KBM-7 (cell line): Measurements from ENCODE around the gene CHIC2.
"Not testable (repeated sequence)": the region's sequence is repeated elsewhere in the genome, so short reads cannot be mapped to it uniquely, and the experiment has no call there.

Experiments used
- DNase-seq: peaks from one replicate; pipeline ENCODE4 v3.0.0-alpha.2; 2015
- in situ Hi-C: fragments of 300-500 bp; cut with MboI; formaldehyde crosslinking; loops from 2 replicates; pipeline ENCODE4 v1.14.3; 2020; ENCODE audit warnings: low sequenced_read_pairs, low pct_unique_long_range_greater_than_20kb, mixed read lengths

The CHIC2 gene

GRCh38 chr4:54063737-54064316, 578 bp downstream of the CHIC2 start:
- DNase-seq = peak; percentile 60
- in situ Hi-C loops = no loop called here

GRCh38 chr4:54063229-54063628, 1.2 kb downstream of the CHIC2 start:
- in situ Hi-C loops = no loop called here
- peak; percentile 21 for DNase-seq

GRCh38 chr4:54062392-54062791, 2.0 kb downstream of the CHIC2 start:
- in situ Hi-C loops = no loop called here
- no peak for DNase-seq

- in situ Hi-C loops = no loop called here
- DNase-seq = no peak
These were observed 2.5 kb downstream of the CHIC2 start for GRCh38 chr4:54061873-54062272.

GRCh38 chr4:54061067-54061466, 3.3 kb downstream of the CHIC2 start:
- DNase-seq = no peak
- in situ Hi-C loops = no loop called here

- DNase-seq = no peak
- in situ Hi-C loops = no loop called here
These were observed 4.3 kb downstream of the CHIC2 start for GRCh38 chr4:54060116-54060515.

GRCh38 chr4:54058171-54058570, 6.2 kb downstream of the CHIC2 start:
- no peak for DNase-seq

GRCh38 chr4:54056360-54056759, 8.0 kb downstream of the CHIC2 start:
- DNase-seq = no peak
- in situ Hi-C loops = no loop called here

More at GRCh38 chr4:54058171-54058570, 6.2 kb downstream of the CHIC2 start:
- in situ Hi-C loops = no loop called here

- in situ Hi-C loops = no loop called here
- no peak for DNase-seq
These were observed 8.9 kb downstream of the CHIC2 start for GRCh38 chr4:54055494-54055893.

- DNase-seq = no peak
- in situ Hi-C loops = no loop called here
These were observed 9.9 kb downstream of the CHIC2 start for GRCh38 chr4:54054501-54054900.

GRCh38 chr4:54053322-54053721, 11.1 kb downstream of the CHIC2 start:
- DNase-seq, in situ Hi-C loops: not testable (repeated sequence)

- DNase-seq = no peak
- in situ Hi-C loops = no loop called here
These were observed 14.0 kb downstream of the CHIC2 start for GRCh38 chr4:54050214-54050904.

GRCh38 chr4:54043630-54044029, 20.8 kb downstream of the CHIC2 start:
- in situ Hi-C loops = not testable (repeated sequence)

GRCh38 chr4:54041933-54042332, 22.5 kb downstream of the CHIC2 start:
- no peak for DNase-seq
- in situ Hi-C loops = no loop called here

More at GRCh38 chr4:54043630-54044029, 20.8 kb downstream of the CHIC2 start:
- DNase-seq = not testable (repeated sequence)

- DNase-seq = no peak
- in situ Hi-C loops = no loop called here
These were observed 23.3 kb downstream of the CHIC2 start for GRCh38 chr4:54041100-54041499.

- in situ Hi-C loops = no loop called here
- DNase-seq = no peak
These were observed 26.3 kb downstream of the CHIC2 start for GRCh38 chr4:54038056-54038455.

- no peak for DNase-seq
- in situ Hi-C loops = no loop called here
These were observed 28.2 kb downstream of the CHIC2 start for GRCh38 chr4:54036184-54036583.

GRCh38 chr4:54032558-54033135, 31.8 kb downstream of the CHIC2 start:
- DNase-seq = peak; percentile 16
- in situ Hi-C loops = no loop called here

GRCh38 chr4:54027311-54027710, 37.1 kb downstream of the CHIC2 start:
- in situ Hi-C loops = no loop called here
- DNase-seq = no peak

- in situ Hi-C loops = no loop called here
- no peak for DNase-seq
These were observed 38.8 kb downstream of the CHIC2 start for GRCh38 chr4:54025582-54025981.

GRCh38 chr4:54023019-54023418, 41.4 kb downstream of the CHIC2 start:
- in situ Hi-C loops, DNase-seq: not testable (repeated sequence)
